HCT116 (cell line): Measurements from ENCODE around the gene PDPK1. TPM values are rescaled to one million over a fixed set of nuclear protein-coding genes. Genes with fewer than 3 reads are reported as not detected.

Experiments
- ATAC-seq: fragments of 200-7000 bp; cut with Tn5 transposase; 2 replicates; pipeline ENCODE4 v1.9.1; 2020; ENCODE audit warnings: mild to moderate bottlenecking, moderate library complexity
- BruUV-seq: library from RNA; stranded (reverse); fragments of 400-500 nt; replicated peaks from 2 replicates; lab custom pipeline; 2021; lab: Mats Ljungman, UMichigan
- CTCF ChIA-PET: fragments of 300-600 bp; sonication (Branson Sonifier 250); formaldehyde crosslinking; loops from one replicate; lab custom pipeline; 2021; ENCODE audit warnings: antibody characterized with exemption; lab: Charles Lee
- POLR2A ChIA-PET: fragments of 300-600, 350-600 bp; sonication (Branson Sonifier 250); formaldehyde crosslinking; loops from one replicate; lab custom pipeline; 2021; ENCODE audit warnings: antibody characterized with exemption; lab: Charles Lee
- RAD21 ChIA-PET, 2 experiments: fragments of 300-600 bp; sonication (Branson Sonifier 250); formaldehyde crosslinking; loops; one replicate each; lab custom pipeline; 2023; ENCODE audit warnings: low total read pairs in 2 of 2; ENCODE audit not compliant: uncharacterized antibody in 2 of 2, unreplicated experiment in 2 of 2, low non-redundant PET in 1 of 2; lab: Charles Lee
- DNase-seq: peaks from one replicate; pipeline ENCODE4 v3.0.0-alpha.2; 2010; ENCODE audit warnings: low read depth, low spot score
- H2AFZ ChIP-seq: fragments of 200-600 bp; shearing (Covaris generic), sonication (generic); 2 replicates; pipeline ENCODE4 v1.6.1; 2017; ENCODE audit warnings: low read depth, mixed run types, mixed read lengths, antibody characterized with exemption, low read length; ENCODE audit not compliant: poor library complexity, severe bottlenecking
- H3K27ac ChIP-seq: 2 replicates; pipeline ENCODE4 v1.5.1; 2012; ENCODE audit warnings: low read depth, low read length
- H3K27me3 ChIP-seq: fragments of 200-600 bp; sonication (generic); 2 replicates; pipeline ENCODE4 v1.6.1; 2016; ENCODE audit warnings: mixed run types, low read length, mixed read lengths; ENCODE audit not compliant: insufficient read depth
- H3K36me3 ChIP-seq, 2 experiments: fragments of 200-500 bp in 1 of 2; fragments of 200-600 bp in 1 of 2; sonication (Bioruptor generic) in 1 of 2; sonication (generic) in 1 of 2; 2 replicates each; pipeline versions ENCODE4 v1.5.1 to v1.6.1; 2014 to 2016; ENCODE audit warnings: low read length in 2 of 2, inconsistent platforms in 1 of 2, mixed read lengths in 1 of 2, mixed run types in 1 of 2; ENCODE audit not compliant: insufficient read depth in 2 of 2, control insufficient read depth in 1 of 2
- H3K4me1 ChIP-seq, 2 experiments: fragments of 200-600 bp in 1 of 2; sonication (generic) in 1 of 2; 2 replicates each; pipeline versions ENCODE4 v1.5.1 to v1.6.1; 2012 to 2017; ENCODE audit warnings: low read length in 2 of 2, inconsistent platforms in 1 of 2, mild to moderate bottlenecking in 1 of 2, mixed read lengths in 1 of 2, mixed run types in 1 of 2, moderate library complexity in 1 of 2; ENCODE audit not compliant: insufficient read depth in 2 of 2, control insufficient read depth in 1 of 2
- H3K4me2 ChIP-seq: fragments of 200-600 bp; sonication (generic); 2 replicates; pipeline ENCODE4 v1.6.1; 2017; ENCODE audit warnings: mixed run types, low read length, mixed read lengths
- H3K4me3 ChIP-seq, 2 experiments: fragments of 200-600 bp in 1 of 2; sonication (generic) in 1 of 2; replicated peaks in 1 of 2; 2 replicates each; pipeline ENCODE4 v1.5.1; 2011 to 2016; ENCODE audit warnings: low read length in 2 of 2, control low read depth in 1 of 2, low read depth in 1 of 2, mild to moderate bottlenecking in 1 of 2, mixed read lengths in 1 of 2, mixed run types in 1 of 2
- H3K79me2 ChIP-seq: fragments of 200-600 bp; sonication (generic); 2 replicates; pipeline ENCODE4 v1.6.1; 2017; ENCODE audit warnings: mild to moderate bottlenecking, mixed run types, low read length, moderate library complexity, mixed read lengths; ENCODE audit not compliant: insufficient read depth
- H3K9ac ChIP-seq: fragments of 200-600 bp; sonication (generic); 2 replicates; pipeline ENCODE4 v1.6.1; 2016; ENCODE audit warnings: low read length, mixed read lengths
- H3K9me2 ChIP-seq: fragments of 200-600 bp; sonication (generic), shearing (Covaris generic); 2 replicates; pipeline ENCODE4 v1.6.1; 2017; ENCODE audit warnings: mixed run types, mild to moderate bottlenecking, moderate library complexity; ENCODE audit not compliant: insufficient read depth
- H3K9me3 ChIP-seq, 2 experiments: fragments of 200-500 bp in 1 of 2; fragments of 200-600 bp in 1 of 2; sonication (Bioruptor generic) in 1 of 2; sonication (generic) in 1 of 2; 2 replicates each; pipeline ENCODE4 v1.6.1; 2014 to 2017; ENCODE audit warnings: low read length in 2 of 2, mixed read lengths in 2 of 2, inconsistent platforms in 1 of 2, low read depth in 1 of 2, mild to moderate bottlenecking in 1 of 2, mixed run types in 1 of 2, moderate library complexity in 1 of 2; ENCODE audit not compliant: control insufficient read depth in 1 of 2, insufficient read depth in 1 of 2
- H4K20me1 ChIP-seq: fragments of 200-600 bp; sonication (generic), shearing (Covaris generic); 2 replicates; pipeline ENCODE4 v1.6.1; 2017; ENCODE audit warnings: mixed run types, mild to moderate bottlenecking, moderate library complexity; ENCODE audit not compliant: insufficient read depth
- ATF3 ChIP-seq: IDR thresholded peaks from 2 replicates; pipeline ENCODE4 v1.6.1; 2012
- CBX3 ChIP-seq: IDR thresholded peaks from 2 replicates; pipeline ENCODE4 v1.6.1; 2012; ENCODE audit warnings: low read depth
- EGR1 ChIP-seq: IDR thresholded peaks from 2 replicates; pipeline ENCODE4 v1.6.1; 2012; ENCODE audit warnings: low read depth
- ELF1 ChIP-seq: IDR thresholded peaks from 2 replicates; pipeline ENCODE4 v1.6.1; 2012; ENCODE audit warnings: low read depth, borderline replicate concordance
- JUND ChIP-seq: IDR thresholded peaks from 2 replicates; pipeline ENCODE4 v1.6.1; 2012
- RAD21 ChIP-seq: IDR thresholded peaks from 2 replicates; pipeline ENCODE4 v1.6.1; 2012; ENCODE audit warnings: low read depth, mild to moderate bottlenecking
- REST ChIP-seq: IDR thresholded peaks from 2 replicates; pipeline ENCODE4 v1.6.1; 2012; ENCODE audit warnings: low read depth
- SIN3A ChIP-seq: IDR thresholded peaks from 2 replicates; pipeline ENCODE4 v1.6.1; 2012; ENCODE audit warnings: low read depth
- SP1 ChIP-seq: IDR thresholded peaks from 2 replicates; pipeline ENCODE4 v1.6.1; 2012; ENCODE audit warnings: low read depth
- YY1 ChIP-seq: IDR thresholded peaks from 2 replicates; pipeline ENCODE4 v1.6.1; 2011; ENCODE audit warnings: low read length, low read depth, moderate library complexity, mild to moderate bottlenecking; ENCODE audit not compliant: insufficient replicate concordance; ENCODE audit errors: extremely low read depth
- ZBTB33 ChIP-seq: IDR thresholded peaks from 2 replicates; pipeline ENCODE4 v1.6.1; 2011; ENCODE audit warnings: mild to moderate bottlenecking, low read length, moderate library complexity; ENCODE audit not compliant: insufficient replicate concordance; ENCODE audit errors: extremely low read depth
- ZNF274 ChIP-seq: fragments of 200-500 bp; sonication (Bioruptor generic); IDR thresholded peaks from 2 replicates; pipeline ENCODE4 v1.6.1; 2014; ENCODE audit warnings: mild to moderate bottlenecking, low read depth, low read length, inconsistent platforms
- intact Hi-C: fragments of 100-400 bp; cut with micrococcal nuclease; formaldehyde crosslinking; loops from 2 replicates; pipeline ENCODE4 v1.10.0; 2022
- total RNA-seq: library from RNA; stranded (reverse); gene quantifications from one replicate; pipeline ENCODE4 v1.2.1, GENCODE V29; 2021; ENCODE audit not compliant: unreplicated experiment

The PDPK1 gene
- total RNA-seq, 1 experiment from 2014 or later: 36.1 TPM

- TF ChIP-seq REST: no peak
Observed at GRCh38 chr16:2511128-2511800, 26.6 kb upstream of the PDPK1 start (continued).

GRCh38 chr16:2511996-2512734 lies 25.7 kb upstream of the PDPK1 start:
- H3K27ac ChIP-seq: no peak overlapping the region; the same call in 1 of the 2 replicates
- H3K9me2 ChIP-seq: no peaks in the 10 kb centered on the region
- H3K36me3 ChIP-seq: no peaks in the 10 kb centered on the region
- RAD21 ChIA-PET: no interaction called here
- no peak for DNase-seq
- no peak overlapping the region for H3K4me2 ChIP-seq
- no peak for ATAC-seq
- H3K9ac ChIP-seq: 0 out of 2 replicates have a peak overlapping the region, but pooled peaks have one; percentile 1
- no TSS peak for BruUV-seq
- no peak overlapping the region for H3K4me3 ChIP-seq
- no peaks in the 10 kb centered on the region for H3K27me3 ChIP-seq
- peaks cover 5% of the 10 kb centered on the region; the same call in 1 of the 2 replicates for H4K20me1 ChIP-seq
- POLR2A ChIA-PET: no interaction called here
- peaks cover 20 to 37% of the 10 kb centered on the region in 2 experiments for H3K4me1 ChIP-seq
- no peaks in the 10 kb centered on the region for H3K9me3 ChIP-seq
- CTCF ChIA-PET: interaction anchor here (0.5 to 1.1 kb wide), 2 partner anchors 11 to 26 kb away, joined by 3 to 5 read pairs; partner anchors contain the start of gene PDPK1
- TF ChIP-seq SP1: no peak
- no peak for TF ChIP-seq EGR1
- TF ChIP-seq ELF1: no peak
- TF ChIP-seq YY1: no peak
- TF ChIP-seq RAD21: no peak
- TF ChIP-seq SIN3A: no peak
- TF ChIP-seq ZBTB33: no peak
- TF ChIP-seq CBX3: no peak
- TF ChIP-seq JUND: no peak
- no peak for TF ChIP-seq ZNF274
- TF ChIP-seq ATF3: no peak
- peaks cover 34% of the 10 kb centered on the region for H3K79me2 ChIP-seq
- intact Hi-C loops: no loop called here
- H2AFZ ChIP-seq: no peak overlapping the region
